ENCODE results near the gene EXOSC9.

Gene EXOSC9

DNA sequence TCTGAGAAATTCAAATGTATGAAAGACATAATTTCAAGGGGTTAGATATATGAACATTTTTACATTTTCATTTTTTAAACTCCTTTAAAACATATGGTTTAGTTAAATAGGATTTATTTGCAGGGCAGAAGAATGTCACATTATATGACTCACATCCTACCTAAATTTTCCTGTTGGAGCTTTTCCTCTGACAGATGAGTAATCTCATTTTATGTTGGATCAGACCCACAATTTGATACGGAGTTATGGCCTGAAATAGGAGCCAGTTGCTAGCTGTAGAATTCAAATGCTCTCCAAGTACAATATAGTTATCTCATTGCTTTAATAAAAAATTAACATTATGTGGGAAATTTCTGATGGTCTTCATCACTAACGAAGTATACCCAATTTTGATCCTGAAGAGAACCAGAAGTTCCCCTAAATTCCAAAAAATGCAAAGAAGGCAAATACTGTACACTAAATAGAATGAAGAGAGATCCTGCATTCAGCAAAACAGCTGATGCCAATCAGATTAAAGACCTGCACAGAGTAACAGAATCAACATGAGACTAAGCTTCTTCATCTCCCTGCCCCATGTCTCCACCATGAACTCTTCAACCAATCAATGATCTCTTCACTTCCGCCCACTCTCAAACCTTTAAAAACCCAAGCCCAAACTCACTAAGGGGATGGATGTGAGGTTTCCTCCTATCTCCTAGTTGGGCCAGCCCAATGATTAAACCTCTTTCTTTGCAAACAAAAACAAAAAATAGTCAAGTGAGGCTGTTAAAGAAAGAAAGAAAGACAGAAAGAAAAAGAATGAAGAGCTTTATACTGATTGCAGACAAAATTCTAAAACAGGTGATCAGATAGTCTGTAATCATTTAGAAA, 10.9 kb upstream of the EXOSC9 start:
- Histone ChIP-seq H3K27ac (ENCODE audit: low read length) (no peak overlapping the region), H3K9me3 (ENCODE audit: insufficient read depth, low read depth, low read length) (no peaks in the 10 kb centered on the region), H3K4me3 (ENCODE audit: low read length) (no peak overlapping the region)

DNA sequence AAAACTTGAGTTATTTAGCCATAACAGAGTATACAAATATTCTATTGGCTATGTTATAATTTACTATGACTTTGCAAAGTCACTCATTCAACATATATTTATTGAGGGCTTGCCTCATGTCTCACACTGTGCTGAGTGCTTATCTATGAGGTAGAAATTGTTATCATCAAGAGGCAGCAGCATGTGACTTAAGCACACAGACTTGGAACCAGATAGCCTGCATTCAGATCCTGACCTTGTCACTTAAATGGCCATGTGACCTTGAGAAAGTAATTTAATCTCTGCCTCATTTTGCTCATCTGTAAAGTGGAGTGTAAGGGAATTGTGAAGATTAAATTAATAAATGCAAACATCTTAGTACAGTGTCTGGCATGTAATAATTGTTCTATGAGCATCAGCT, 10.1 kb upstream of the EXOSC9 start:
- Histone ChIP-seq H3K9me3 (ENCODE audit: insufficient read depth, low read depth, low read length) (no peaks in the 10 kb centered on the region), H3K9ac (ENCODE audit: low read depth, low read length) (no peak overlapping the region), H3K36me3 (ENCODE audit: insufficient read depth, low read depth, low read length) (no peaks in the 10 kb centered on the region), H3K27ac (ENCODE audit: low read length) (no peak overlapping the region), H3K27me3 (ENCODE audit: insufficient read depth, low read length) (no peaks in the 10 kb centered on the region), H3K4me3 (ENCODE audit: low read length) (no peak overlapping the region), H3K4me1 (ENCODE audit: insufficient read depth, low read length) (peaks cover 15% of the 10 kb centered on the region)

More for the DNA sequence above, 10.9 kb upstream of the EXOSC9 start:
- H3K36me3 ChIP-seq (ENCODE audit: insufficient read depth, low read depth, low read length): no peaks in the 10 kb centered on the region
- H3K4me1 ChIP-seq (ENCODE audit: insufficient read depth, low read length): peaks cover 9% of the 10 kb centered on the region
- no peaks in the 10 kb centered on the region for H3K27me3 ChIP-seq (ENCODE audit: insufficient read depth, low read length)
- no peak overlapping the region for H3K9ac ChIP-seq (ENCODE audit: low read depth, low read length)

DNA sequence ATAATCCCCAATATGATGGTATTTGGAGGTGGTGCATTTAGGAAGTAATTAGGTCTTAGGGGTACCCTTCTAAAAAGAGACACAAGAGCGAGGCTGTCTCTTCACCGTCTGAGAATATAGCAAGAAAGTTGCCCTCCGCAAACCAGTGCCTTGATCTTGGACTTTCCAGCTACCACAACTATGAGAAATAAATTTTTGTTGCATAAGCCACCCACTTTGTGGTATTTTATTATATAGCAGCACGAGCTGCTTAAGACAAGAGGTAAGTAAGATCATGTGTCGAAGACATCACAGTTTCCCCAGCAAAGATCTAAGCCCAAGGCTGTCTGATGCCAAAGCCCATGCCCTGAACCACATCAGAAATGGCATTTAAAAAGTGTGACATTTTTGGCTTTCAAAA, 9.6 kb upstream of the EXOSC9 start:
- Histone ChIP-seq H3K4me3 (ENCODE audit: low read length) (no peak overlapping the region), H3K4me1 (ENCODE audit: insufficient read depth, low read length) (peaks cover 18% of the 10 kb centered on the region), H3K36me3 (ENCODE audit: insufficient read depth, low read depth, low read length) (no peaks in the 10 kb centered on the region), H3K9ac (ENCODE audit: low read depth, low read length) (no peak overlapping the region), H3K27ac (ENCODE audit: low read length) (no peak overlapping the region), H3K27me3 (ENCODE audit: insufficient read depth, low read length) (no peaks in the 10 kb centered on the region), H3K9me3 (ENCODE audit: insufficient read depth, low read depth, low read length) (no peaks in the 10 kb centered on the region)

DNA sequence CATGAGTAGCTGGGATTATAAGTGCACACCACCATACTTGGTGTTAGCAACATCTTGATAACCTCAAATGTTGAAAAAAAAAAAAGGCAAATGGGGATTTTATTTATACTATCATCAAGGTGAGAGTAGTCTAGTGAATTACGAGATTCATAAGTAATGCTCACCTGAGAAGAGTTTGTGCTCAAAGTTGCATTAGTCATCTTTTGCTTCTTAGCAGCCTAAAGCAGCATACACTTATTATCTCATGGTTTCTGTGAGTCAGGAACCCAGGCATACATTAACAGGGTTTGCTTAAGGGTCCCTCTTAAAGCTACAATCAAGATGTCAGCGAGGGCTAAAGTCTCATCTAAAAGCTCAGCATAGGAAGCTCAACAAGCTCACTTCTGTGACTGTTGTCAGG, 8.2 kb upstream of the EXOSC9 start:
- Histone ChIP-seq H3K9ac (ENCODE audit: low read depth, low read length) (no peak overlapping the region), H3K27ac (ENCODE audit: low read length) (no peak overlapping the region), H3K4me1 (ENCODE audit: insufficient read depth, low read length) (peaks cover 20% of the 10 kb centered on the region), H3K27me3 (ENCODE audit: insufficient read depth, low read length) (no peaks in the 10 kb centered on the region), H3K4me3 (ENCODE audit: low read length) (no peak overlapping the region), H3K9me3 (ENCODE audit: insufficient read depth, low read depth, low read length) (no peaks in the 10 kb centered on the region), H3K36me3 (ENCODE audit: insufficient read depth, low read depth, low read length) (no peaks in the 10 kb centered on the region)

DNA sequence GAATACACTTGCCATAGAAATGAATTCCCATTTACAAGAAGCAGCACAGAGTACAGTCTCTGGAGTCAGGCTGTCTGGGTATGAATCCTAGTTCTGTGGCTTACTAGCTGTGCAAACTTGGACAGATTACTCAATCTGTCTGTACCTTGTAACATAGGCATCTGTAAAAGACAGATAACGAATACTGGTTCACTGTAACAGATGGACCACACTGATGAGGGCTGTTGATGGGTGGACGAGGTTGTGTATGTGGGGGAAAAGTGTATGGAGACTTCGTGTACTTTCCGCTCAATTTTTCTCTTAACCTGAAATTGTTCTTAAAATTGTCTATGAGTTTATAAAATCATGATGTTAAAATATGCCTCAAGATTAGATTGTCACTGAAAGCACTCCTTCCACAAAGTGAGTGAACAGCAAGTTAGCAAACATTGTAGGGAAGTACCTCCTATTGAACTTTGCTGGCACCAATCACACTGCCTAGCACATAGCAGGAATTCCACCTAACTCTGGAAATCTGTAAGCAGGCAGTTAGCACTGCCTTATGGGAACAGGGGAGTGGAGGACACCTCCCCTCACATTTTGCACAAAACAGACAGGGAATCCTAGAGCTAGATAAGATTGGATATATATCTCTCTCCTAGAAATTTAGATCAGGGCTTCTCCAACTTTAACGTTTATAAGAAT, 6.5 kb upstream of the EXOSC9 start:
- Histone ChIP-seq H3K27me3 (ENCODE audit: insufficient read depth, low read length) (no peaks in the 10 kb centered on the region), H3K36me3 (ENCODE audit: insufficient read depth, low read depth, low read length) (no peaks in the 10 kb centered on the region), H3K9me3 (ENCODE audit: insufficient read depth, low read depth, low read length) (no peaks in the 10 kb centered on the region), H3K9ac (ENCODE audit: low read depth, low read length) (peak overlapping the region; percentile 58; the same call in 1 of the 2 replicates), H3K27ac (ENCODE audit: low read length) (no peak overlapping the region), H3K4me3 (ENCODE audit: low read length) (no peak overlapping the region), H3K4me1 (ENCODE audit: insufficient read depth, low read length) (peaks cover 18% of the 10 kb centered on the region)

DNA sequence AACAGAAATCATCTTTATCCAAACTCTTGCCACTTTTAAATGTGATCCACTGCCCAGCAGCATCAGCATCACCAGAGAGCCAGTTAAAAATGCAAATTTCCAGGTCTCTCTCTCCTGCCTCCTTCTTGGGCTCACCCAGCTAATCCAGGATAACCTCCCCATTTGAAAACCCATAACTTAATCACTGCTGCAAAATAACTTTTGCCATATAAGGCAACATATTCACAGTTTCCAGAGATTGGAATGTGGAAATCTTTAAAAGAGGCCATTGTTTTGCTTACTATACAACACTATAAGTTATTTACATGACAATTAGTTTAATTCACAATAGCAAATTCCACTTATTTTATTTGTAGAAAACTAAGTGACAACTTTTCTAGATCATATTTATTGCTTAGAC, 4.8 kb upstream of the EXOSC9 start:
- no peaks in the 10 kb centered on the region for H3K27me3 ChIP-seq (ENCODE audit: insufficient read depth, low read length)
- peak overlapping the region; percentile 58; the same call in 1 of the 2 replicates for H3K9ac ChIP-seq (ENCODE audit: low read depth, low read length)
- H3K4me1 ChIP-seq (ENCODE audit: insufficient read depth, low read length): peaks cover 18% of the 10 kb centered on the region
- H3K36me3 ChIP-seq (ENCODE audit: insufficient read depth, low read depth, low read length): no peaks in the 10 kb centered on the region
- no peaks in the 10 kb centered on the region for H3K9me3 ChIP-seq (ENCODE audit: insufficient read depth, low read depth, low read length)
- peak overlapping the region; percentile 63 for H3K27ac ChIP-seq (ENCODE audit: low read length)
- peak overlapping the region; percentile 30; the same call in 1 of the 2 replicates for H3K4me3 ChIP-seq (ENCODE audit: low read length)

DNA sequence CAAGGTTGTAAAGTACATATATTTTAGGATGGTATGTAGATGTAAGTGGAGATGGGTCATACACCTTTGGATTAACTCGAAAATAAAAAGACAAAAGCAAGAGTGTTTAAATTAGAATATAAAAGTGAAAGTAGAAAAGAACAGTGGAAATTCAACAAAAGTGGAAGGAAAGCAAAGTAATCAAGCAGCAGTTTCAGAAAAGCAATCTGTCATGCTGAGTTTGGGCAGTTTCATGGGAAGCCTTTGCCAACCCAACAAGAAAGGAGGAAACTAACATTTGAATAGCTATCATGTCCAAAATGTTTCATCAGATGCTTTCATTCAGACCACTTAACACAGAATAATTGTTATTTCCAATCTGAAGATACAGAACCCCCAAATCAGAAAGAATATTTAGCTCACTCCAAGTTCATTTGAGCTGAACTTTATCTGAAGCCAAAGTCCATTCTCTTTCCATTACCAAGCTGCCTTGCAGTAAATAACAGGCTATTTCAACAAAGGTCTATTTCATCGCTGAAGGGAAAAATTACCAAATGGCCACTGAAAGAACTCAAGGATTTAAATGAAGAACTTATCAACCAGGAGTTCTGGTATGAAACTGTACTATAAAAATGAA, 1.8 kb upstream of the EXOSC9 start:
- Histone ChIP-seq H3K27me3 (ENCODE audit: insufficient read depth, low read length) (no peaks in the 10 kb centered on the region), H3K9me3 (ENCODE audit: insufficient read depth, low read depth, low read length) (no peaks in the 10 kb centered on the region), H3K27ac (ENCODE audit: low read length) (no peak overlapping the region), H3K4me1 (ENCODE audit: insufficient read depth, low read length) (peaks cover 18% of the 10 kb centered on the region), H3K4me3 (ENCODE audit: low read length) (no peak overlapping the region), H3K9ac (ENCODE audit: low read depth, low read length) (no peak overlapping the region), H3K36me3 (ENCODE audit: insufficient read depth, low read depth, low read length) (peaks cover 23% of the 10 kb centered on the region)

DNA sequence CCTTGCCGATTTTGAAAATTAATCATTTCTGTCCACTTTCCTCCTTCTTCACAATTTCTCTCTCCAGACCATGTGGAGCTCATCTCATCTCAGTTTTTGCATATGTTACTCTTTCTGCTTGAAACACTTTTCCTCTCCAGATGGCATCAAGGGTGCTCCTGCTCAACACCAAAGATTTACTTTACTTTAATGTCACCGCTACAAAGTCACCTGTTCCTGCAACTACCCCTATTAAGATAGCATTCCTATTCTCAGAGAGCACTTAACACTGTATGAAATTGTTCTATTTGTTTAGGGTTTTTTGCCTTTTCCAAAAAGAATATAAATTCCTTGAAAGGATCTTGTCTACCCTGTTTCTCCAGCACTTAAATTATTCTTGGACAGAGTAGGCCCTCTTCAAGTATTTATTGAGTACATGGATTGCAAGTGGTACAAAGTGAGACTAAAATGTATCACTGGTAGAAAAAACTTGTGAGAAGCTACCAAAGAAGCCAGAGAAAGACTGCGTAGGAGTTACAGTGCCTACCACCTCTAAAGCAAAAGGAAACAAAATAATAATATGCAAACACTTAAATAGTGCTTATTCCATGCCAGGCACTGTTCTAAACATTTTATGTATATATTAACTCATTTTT, 1.1 kb upstream of the EXOSC9 start:
- Histone ChIP-seq H3K27ac (ENCODE audit: low read length) (no peak overlapping the region), H3K36me3 (ENCODE audit: insufficient read depth, low read depth, low read length) (peaks cover 30% of the 10 kb centered on the region), H3K9ac (ENCODE audit: low read depth, low read length) (no peak overlapping the region; the same call in 1 of the 2 replicates), H3K4me3 (ENCODE audit: low read length) (no peak overlapping the region), H3K9me3 (ENCODE audit: insufficient read depth, low read depth, low read length) (no peaks in the 10 kb centered on the region), H3K4me1 (ENCODE audit: insufficient read depth, low read length) (peaks cover 13% of the 10 kb centered on the region; the same call in 1 of the 2 replicates), H3K27me3 (ENCODE audit: insufficient read depth, low read length) (no peaks in the 10 kb centered on the region)

DNA sequence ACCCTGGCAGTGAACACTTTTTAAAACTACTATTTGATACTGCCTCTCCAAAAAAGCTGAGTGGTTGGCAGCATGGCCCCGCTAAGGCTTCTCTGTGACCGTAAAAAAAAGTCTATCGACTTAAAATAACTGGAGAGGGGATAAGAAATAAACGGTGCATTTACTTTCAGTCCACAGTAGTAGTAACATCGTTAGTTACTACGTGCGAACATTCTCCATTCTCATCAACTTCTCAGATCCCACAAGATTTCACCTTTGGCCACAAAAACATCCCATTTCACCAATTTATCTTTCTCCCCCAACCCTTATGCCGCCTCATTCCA, 524 bp upstream of the EXOSC9 start:
- H3K4me1 ChIP-seq (ENCODE audit: insufficient read depth, low read length): peaks cover 10% of the 10 kb centered on the region; the same call in 1 of the 2 replicates
- peaks cover 36% of the 10 kb centered on the region for H3K36me3 ChIP-seq (ENCODE audit: insufficient read depth, low read depth, low read length)
- peak overlapping the region; percentile 98 for H3K4me3 ChIP-seq (ENCODE audit: low read length)
- peak overlapping the region; percentile 100 for H3K9ac ChIP-seq (ENCODE audit: low read depth, low read length)
- H3K9me3 ChIP-seq (ENCODE audit: insufficient read depth, low read depth, low read length): no peaks in the 10 kb centered on the region
- peak overlapping the region; percentile 91 for H3K27ac ChIP-seq (ENCODE audit: low read length)
- no peaks in the 10 kb centered on the region for H3K27me3 ChIP-seq (ENCODE audit: insufficient read depth, low read length)

DNA sequence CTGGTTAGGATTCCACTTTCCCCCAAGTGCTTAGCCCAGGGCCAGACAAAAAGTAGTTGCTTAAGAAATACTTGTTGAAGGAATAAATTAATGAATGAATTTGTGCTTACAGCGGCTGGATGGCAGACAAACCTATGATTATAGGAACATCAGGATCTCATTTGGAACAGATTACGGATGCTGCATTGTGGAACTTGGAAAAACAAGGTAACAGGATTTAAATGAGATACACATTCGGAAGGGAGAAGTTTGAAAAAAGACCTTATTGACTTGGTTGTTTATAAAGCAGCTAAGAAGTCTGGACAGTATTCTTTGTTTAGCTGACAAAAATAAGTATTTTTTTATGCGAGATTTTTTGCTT, 572 bp downstream of the EXOSC9 start:
- H3K36me3 ChIP-seq (ENCODE audit: insufficient read depth, low read depth, low read length): peaks cover 47% of the 10 kb centered on the region
- H3K4me1 ChIP-seq (ENCODE audit: insufficient read depth, low read length): peaks cover 2% of the 10 kb centered on the region; the same call in 1 of the 2 replicates
- H3K27ac ChIP-seq (ENCODE audit: low read length): peak overlapping the region; percentile 94
- no peaks in the 10 kb centered on the region for H3K27me3 ChIP-seq (ENCODE audit: insufficient read depth, low read length)
- H3K4me3 ChIP-seq (ENCODE audit: low read length): peak overlapping the region; percentile 98
- H3K9me3 ChIP-seq (ENCODE audit: insufficient read depth, low read depth, low read length): no peaks in the 10 kb centered on the region
- H3K9ac ChIP-seq (ENCODE audit: low read depth, low read length): peak overlapping the region; percentile 100

DNA sequence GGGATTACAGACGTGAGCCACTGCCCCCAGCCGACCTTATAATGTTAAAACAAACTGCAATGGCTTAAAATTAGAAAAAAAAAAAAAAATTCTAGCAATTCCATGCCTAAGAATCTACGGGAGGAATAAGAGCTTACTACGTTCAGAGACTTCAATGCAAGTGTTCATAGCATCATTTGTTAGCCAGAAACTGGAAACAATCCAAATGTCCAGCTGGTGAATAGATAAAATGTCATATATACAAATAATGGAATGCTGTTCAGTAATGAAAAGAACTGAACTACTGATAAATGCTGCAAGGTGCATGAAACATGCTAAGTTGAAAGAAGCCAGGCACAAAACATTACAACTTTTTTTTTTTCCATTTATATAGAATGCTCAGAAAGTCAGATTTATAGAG, 5.3 kb downstream of the EXOSC9 start:
- H3K36me3 ChIP-seq (ENCODE audit: insufficient read depth, low read depth, low read length): peaks cover 94% of the 10 kb centered on the region
- H3K27ac ChIP-seq (ENCODE audit: low read length): no peak overlapping the region
- H3K9ac ChIP-seq (ENCODE audit: low read depth, low read length): no peak overlapping the region
- no peak overlapping the region for H3K4me3 ChIP-seq (ENCODE audit: low read length)
- no peaks in the 10 kb centered on the region for H3K4me1 ChIP-seq (ENCODE audit: insufficient read depth, low read length)
- H3K27me3 ChIP-seq (ENCODE audit: insufficient read depth, low read length): no peaks in the 10 kb centered on the region
- H3K9me3 ChIP-seq (ENCODE audit: insufficient read depth, low read depth, low read length): no peaks in the 10 kb centered on the region
